Stimulated activated CD4-positive, alpha-beta T cell treated with anti-CD3 and anti-CD28 coated beads, Interleukin-15, amount 100 ng/mL, for 48 hours (primary cell): ENCODE data around the gene PROZ.

Experiments used
- DNase-seq, 2 donors: peaks; one replicate each; pipeline ENCODE4 v3.0.0-alpha.2; 2020; ENCODE audit warnings: low read depth in 2 of 2

PROZ gene

DNA sequence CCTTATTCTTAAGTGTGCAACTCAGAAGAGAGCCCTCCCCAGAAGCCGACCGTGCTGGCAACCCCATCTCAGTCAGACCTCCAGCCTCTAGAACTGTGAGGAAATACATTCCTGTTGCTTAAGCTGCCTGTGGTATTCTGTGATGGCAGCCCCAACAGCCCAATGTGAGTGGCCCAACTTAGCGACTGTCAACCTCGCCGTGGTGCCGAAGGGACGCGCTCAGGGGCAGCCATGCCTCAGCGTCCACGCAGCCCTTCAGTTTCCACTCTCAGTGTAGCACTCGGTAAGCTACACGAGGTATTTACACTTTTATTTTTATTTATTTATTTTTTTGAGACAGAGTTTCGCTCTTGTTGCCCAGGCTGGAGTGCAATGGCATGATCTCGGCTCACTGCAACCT is 18.4 kb downstream of the PROZ start:
- no peak for DNase-seq

DNA sequence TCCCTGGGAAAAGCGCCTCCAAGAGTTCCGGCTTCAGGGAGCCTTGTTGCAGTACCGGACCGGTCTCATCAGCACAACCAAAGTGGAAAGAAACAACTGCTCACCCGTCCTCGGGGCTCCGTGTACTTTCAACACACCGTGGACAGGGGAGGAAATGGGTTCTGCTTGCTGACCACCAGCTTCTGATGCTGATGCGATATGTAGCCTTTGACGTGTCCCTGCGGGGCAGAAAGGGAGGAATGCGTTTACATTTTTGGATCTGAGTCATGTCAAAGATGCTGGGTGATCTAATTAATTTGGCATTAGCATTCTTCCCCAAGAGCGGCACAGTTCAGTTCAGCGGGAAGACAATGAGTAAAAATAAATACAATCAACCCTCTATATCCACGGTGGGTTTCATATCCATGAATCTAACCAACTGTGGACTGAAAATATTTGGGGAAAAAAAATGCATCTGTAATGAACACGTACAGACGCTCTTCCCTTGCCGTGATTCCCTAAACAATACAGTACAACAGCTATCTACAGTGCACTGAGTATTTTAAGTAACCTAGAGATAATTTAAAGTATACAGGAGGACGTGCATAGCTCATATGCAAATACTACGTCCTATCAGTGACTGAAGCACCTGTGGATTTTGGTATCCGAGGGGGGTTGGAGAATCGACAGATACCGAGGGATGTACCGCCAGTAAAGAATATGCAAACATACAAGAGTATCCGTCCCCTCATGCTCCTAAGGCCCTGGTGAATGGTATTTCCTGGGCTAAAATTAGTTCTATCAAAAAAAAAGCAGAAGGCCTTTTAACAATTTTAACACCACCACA is 19.8 kb downstream of the PROZ start:
- no peak for DNase-seq

DNA sequence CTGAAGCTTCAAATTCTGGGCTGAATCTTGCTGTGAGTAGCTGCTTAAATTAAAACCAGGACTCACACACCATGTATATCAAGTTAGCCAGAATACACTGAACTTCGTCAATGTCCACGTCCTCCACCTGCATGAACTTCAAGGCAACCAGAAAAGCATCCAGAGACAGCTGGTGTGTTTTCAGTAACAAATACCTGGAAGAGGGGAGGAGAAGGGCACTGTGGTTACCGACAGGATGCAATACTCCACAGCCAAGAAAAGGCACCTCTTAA is 20.4 kb downstream of the PROZ start:
- no peak for DNase-seq

DNA sequence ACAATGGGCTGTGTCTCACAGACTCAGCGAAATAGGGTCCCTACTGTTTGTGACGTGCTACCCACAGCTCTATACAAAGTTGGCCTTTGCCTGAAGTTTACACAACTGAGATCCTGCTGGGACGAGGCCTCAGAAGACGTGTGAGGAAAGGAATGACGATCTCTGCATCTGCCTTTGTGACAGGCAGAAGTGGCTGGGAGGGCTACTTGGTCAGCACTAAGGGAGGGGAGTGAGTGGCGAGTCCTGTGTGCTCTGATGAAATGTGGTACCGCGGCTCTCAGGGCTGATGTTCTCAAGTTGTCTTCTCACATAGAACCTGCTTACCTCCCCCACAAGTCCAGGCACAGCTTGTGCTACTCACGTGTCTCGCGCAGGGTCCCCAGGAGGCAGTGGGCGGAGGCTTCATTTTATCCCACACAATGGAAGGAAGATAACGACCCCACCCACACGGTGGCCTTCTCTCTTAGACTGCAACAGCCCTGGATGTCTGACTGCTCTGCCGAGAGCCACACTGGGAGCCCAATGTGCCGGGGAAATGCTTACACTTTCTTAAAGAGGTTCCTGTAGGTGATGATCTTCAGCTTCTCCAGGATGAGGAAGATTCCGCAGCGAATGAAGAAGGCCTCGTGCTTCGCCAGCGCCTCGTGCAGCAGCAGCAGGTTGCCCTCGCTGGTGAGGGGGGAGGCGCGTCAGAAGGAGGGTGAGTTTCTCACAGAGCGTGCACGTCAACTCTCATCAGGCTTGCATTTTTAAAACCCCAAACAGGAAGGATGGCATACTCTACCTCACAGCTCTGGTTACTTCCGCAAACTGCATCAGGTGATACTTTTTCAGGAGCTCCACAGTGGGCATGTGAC is 21.2 kb downstream of the PROZ start:
- DNase-seq = no peak

DNA sequence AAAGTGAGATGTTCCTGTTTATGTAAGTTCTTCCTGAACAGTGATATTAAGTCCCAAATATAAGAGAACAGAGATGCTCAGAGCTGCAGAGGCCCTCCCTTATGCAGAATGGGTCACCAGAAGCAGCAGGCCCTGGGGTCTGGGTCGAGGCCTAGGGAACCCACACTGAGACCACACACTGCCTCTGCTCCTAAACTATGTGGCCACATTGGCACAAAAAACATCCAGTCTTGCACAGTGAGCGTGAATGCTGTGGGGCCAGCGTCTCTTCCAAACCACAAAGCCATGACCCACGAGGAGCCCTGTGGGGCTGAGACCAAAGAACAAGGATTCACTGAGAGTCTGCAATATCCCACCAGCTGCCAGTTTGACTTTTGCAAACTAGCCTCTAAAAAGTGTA is 23.6 kb downstream of the PROZ start:
- DNase-seq = no peak

DNA sequence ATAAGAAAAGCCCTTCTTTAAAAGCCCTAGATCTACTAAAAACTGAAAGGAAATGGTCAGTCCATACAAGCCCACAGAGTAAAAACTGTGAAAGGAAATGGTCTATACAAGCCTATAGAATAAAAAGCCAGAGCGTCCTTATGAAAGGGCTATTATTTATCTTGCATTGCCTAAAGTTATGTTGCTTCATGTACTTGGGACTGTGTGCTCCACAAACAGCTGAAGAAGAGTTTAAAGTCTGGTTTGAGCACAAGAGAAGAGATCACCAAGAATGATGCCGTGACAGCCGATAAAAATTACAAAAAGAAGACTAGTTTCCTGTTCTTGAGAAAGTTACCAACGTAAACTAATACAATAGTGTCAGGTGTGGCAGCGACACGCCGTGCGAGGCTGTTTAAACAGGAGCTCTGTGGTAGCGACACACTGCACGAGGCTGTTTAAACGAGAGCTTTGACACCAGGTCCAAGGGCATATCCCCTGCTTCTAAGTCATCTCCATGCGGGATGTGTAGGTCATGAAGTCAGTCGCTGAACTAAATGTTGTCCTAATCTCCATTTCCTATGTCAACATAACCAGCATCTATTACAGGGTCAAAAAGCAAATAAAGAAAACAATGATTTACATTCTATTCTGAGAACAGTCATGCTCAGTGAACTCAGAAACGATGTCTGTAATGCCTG is 25.1 kb downstream of the PROZ start:
- DNase-seq = no peak

DNA sequence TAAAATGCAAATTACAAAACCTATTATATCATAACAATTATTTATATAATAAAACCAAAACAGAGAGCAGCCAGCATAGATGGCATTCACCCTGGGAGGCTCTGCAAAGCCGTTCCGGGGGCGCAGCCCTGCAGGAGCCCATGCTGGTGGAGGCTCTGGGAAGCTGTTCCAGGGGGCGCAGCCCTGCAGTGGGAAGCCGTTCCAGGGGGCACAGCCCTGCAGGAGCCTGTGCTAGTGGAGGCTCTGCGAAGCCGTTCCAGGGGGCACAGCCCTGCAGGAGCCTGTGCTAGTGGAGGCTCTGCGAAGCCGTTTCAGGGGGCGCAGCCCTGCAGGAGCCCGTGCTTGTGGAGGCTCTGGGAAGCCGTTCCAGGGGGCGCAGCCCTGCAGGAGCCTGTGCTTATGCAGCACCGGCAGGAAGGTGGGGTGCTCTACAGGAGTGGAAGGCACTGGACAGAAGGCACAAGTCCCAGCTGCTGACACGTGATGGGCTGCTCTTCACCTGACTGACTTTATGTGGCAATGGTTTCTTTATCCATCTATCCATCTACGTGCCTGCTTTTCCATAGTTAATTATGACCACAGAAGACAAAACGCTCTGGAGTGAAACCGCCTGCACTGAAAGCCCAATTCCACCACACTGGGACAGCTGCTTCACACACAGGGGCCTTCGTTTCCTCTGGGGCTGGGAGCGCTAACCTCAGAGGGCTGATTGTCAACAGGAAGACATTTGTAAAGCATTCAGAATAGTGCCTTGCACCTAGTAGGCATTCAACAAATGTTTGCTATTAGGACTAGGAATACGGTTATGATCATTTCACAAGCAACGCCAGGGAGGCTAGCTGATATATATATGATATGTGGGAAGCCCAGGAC is 26.4 kb downstream of the PROZ start:
- DNase-seq = no peak

DNA sequence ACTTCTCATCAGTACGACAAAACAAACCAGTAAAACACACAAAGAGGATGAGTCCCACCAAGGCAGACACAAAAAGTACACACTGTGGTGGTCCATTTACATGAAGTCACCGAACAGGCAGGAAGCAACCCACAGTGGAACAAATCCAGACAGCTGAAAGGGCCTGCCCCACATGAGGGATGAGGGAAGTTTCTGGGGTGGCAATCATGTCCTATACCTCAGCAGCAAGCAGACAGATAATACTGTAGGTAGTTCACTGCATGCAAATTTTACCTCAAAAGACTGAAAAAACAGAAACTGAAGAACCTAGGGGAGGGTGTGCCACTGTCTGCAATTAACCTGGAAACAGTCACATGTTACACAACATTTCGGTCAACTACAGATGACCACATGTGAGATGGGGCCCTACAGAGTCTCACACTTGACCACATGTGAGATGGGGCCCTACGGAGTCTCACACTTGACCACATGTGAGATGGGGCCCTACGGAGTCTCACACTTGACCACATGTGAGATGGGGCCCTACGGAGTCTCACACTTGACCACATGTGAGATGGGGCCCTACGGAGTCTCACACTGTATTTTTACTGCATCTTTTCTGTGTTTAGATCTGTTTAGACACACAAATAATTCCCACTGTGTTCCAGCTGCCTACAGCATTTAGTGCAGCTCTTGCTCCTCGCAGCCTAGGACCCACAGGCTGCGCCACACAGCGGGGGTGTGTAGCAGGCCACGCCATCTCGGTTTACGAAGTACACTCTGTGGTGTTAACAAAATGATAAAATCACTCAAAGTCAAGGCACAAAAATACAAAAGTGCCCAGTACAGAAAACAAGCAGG is 27.8 kb downstream of the PROZ start:
- DNase-seq = no peak

DNA sequence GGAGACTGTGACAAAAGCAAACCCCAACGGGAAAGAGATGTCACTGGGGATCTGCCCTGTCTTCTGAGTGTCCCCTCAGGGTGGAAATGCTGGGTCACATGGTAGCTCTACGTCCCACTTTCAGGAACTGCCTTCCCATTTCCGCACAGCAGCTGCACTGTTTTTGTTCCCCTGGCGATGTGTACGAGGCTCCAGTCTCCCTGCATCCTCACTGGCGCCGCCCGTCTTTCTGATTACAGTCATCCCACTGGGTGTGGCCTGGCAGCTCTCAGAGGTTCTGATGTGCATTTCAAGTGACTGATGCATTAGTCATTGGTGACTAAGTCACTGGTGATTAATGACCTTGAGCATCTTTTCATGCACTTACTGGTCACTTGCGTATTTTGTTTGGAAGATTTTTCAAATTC is 28.8 kb downstream of the PROZ start:
- peak; percentile 66 to 68 for DNase-seq

DNA sequence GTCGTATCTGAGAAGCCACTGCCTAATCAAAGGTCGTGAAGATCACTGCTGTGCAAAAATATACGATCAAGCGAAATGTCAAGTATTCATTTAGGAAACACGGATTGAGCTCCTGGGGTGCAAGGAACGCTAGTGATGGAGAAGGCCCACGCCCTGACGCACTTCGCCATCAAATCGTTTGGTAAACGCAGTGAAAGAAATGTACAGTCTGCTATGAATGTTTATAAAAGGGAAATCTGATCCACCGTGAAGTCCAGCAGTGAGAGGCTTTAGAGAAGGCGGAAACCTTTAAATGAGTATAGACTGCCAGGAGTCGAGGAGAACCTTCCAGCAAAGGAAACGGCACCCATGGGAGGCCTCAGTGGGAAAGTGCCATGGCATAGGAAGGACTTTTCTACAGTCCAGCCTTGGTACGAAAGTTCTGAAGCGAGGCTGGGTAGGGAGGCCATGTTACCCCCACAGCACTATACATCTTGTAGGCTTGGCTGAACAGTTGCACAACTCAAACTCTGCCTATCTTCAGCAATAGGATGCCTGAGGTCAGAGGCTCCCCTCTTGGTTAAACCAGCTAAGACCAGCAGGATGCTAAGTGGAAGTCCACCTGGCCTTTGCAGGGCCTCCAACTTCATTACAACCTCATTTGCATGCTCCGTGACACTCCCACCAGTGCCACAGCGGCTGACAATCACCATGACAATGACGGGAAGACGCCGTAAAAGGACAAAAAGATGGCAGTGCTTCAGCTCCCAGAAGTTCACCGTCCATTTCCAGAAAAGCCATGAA is 29.6 kb downstream of the PROZ start:
- DNase-seq = no peak

DNA sequence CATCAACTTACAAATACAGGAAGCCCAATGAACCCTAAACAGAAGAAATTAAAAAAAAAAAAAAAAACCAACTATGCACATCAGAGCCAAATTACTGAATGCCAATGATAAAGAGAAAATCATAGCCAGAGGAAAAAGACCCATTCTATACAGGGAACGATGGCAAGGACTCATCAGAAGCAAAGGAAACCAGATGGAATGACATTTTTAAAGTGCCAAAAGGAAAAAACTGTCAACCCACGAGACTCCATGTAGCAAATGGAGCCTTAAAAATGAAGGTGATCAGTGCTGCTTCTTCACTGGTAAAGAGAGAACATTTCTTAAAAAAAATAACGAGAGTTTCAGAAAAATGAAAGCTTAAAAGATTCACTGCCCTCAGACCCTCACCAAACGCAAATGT is 31.7 kb downstream of the PROZ start:
- DNase-seq = no peak

DNA sequence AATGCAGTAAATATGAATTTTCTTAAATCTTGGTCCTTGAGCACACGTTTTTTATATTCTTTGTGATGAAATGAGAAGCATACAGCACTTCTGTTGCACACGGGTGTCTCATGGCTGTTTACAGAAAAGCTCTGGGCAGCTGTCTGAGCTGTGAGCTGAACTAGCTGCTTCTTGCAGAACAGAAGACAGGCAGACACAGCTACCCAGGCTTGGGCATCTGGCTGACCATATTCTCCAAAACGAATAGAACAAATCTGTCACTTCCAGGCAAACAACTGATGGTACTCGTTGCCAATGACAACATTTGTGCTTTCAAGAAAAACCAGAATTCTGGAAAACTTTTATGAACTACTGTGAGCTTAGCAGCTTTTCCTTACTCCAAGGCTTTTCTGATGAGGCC is 33.8 kb downstream of the PROZ start:
- no peak for DNase-seq

DNA sequence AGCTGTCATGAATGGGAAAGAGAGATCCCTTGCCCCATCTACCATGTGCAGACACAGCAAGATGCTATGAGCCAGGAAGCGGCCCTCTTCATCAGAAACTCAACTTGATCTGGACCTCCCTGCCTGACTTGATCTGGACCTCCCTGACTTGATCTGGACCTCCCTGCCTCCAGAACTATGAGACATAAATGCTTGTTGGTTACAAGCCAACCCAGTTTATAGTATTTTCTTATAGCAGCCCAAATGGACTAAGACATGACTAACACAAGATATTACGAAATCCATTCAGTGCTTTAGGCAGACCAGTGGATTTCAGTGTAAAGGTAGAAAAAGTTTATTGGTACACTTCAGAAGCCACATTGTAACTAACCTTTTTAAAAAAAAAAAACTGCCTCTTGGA is 34.5 kb downstream of the PROZ start:
- DNase-seq = no peak

DNA sequence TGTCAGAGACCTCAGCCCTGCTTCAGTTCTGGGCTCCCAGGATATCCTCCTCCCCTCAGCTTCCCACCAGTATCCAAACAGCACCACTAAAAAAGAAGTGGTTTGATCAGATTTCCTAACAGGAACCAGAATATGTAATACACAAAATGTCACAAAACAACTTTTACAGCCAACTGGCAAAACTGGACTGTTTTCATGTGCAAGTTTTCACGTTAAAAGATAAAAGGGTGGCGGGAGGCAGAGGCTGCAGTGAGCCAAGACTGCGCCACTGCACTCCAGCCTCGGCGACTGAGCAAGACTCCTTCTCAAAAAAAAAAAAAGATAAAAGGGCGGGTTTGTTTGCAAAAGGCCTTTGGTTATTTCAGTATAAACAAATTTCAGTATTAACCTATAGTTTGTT is 36.9 kb downstream of the PROZ start:
- DNase-seq = no peak

DNA sequence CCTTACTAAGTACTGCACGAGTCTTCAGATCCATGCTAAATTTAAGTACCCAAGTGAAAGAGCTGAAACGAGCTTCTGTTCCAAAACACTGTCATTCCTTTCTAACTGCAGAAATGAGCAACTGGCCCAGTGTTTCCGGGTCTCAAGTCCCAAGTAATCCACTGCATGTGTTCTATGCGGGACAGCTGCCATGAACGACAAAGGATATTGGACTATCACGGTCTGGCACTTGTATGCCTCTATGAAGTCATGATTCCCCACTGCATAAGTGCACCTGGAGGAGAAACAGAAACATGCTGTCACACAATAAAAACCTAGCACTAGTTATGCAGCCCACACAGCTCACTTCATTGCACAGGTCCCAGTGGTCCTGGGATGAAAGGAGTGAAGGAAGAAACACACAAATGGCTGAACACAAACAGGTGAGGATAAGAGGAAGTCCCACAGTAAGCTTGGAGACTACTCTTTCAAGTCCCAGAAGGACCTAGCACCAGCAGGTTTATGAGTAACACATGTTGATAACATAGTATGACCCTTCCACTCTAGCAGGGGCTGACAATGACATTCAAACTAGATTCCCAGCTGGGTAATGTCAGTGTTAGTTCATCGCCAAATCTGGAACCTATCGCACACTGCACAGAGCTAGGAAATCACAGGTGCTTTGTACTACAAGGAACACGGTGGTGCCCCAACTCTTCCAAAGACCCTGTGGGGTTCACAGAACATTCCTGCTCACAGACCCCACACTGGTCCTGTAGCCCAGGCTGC is 38.7 kb downstream of the PROZ start:
- DNase-seq = no peak

DNA sequence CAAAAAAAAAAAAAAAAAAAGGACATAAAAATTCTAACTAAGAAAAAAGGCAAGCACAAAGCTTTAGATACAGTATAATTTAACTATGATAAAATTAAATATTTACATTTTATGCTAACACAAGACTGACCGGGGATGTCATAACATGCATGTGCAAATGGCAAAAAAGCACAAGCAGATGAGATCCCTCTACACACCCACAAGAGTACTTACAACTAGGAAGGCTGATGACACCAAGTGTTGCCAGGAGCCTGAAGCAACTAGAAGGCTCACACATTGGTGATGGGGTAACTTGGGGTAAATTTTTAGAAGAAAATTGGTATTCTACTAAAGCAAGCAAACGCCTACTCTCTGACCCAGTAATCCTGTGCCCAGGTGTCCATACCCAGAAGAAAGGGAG is 43.4 kb downstream of the PROZ start:
- no peak for DNase-seq

DNA sequence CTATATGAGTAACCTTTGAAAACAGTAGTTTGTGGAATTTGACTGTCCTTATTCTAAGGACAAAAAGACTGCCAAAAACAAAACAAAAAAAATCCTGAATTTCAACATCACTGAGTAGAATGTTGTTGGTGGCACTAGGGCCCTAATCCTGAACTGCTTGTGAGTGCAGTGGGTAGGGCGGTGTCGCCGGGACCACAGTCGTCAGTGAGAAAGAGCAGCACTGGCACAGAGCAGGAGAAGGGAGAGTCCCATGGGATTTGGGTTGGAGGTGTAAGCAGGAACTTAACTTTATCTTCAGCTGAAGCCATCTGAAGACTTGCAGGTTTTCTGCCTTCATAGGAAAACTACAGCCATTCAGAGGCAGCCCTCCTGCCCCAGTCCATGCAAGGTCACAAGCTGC is 44.5 kb downstream of the PROZ start:
- no peak for DNase-seq

DNA sequence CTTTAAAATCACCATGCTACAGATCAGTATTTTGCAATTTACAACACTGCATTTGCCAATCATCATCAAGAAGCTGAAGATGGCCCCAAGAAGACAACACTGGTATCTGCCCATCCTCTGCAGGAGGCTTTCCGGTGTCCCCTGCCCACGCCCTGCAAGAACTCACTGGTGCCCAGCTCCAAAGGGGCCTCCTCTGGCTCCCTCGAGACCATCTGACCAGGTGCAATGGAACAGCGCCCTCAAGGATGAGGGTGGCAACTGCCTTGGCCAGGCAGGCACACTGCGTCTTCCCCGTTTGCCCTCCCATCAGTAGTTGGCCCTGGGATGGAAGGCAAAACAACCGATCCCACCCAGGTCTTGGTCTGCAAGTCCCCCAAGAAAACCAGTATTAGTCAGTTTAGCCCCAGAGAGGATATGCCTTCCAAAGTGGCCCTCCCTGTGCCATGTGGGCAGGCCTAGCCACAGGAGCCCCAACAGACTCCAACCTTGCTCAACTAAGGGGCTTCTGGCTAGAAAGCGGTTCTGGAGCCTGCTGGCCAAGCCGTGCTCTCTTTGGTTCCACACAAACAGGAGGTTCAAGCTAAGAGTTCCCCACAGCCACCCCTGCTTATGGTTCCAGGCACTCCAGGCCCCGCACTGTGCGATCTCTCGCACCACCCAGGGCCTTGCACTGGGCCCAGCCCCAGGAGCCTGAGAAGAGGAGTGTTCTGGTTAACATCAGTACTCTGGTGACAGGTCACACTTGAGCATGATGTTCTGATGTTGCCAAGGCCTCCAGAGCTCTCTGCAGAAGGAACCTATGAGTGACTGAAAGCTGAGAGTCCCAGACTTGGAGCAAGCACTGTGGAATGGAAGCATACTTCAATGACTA is 45.3 kb downstream of the PROZ start:
- no peak for DNase-seq

DNA sequence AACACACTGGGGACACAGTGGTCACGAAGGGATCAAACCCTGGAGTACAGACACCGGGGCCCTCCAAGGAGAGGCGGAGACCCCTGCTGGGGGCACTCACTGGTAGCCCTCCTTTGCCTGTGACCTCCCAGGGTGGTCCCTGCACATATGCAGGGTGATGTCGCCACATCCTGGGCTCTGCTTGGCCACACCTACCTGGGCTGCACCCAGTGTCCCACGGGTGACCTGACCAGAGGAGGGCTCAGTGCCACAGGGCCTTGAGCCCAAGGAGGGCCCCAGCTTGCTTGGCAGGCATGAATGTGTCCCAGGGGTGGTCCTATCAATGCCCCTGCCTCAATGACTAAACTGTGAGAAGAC is 45.9 kb downstream of the PROZ start:
- DNase-seq = no peak
